Kidney (tissue), 14 donors: ENCODE results near the gene OR5D13. TPM values are rescaled to one million over a fixed set of nuclear protein-coding genes. Genes with fewer than 3 reads are reported as not detected.

Experiments used
- DNase-seq, 5 donors: peaks; one replicate each; pipeline ENCODE4 v3.0.0-alpha.2; 2013 to 2020
- FAIRE-seq: peaks from 2 replicates; lab custom pipeline; 2012; peaks lifted over from hg19 to GRCh38; lab: Jason Lieb, UNC
- H3K27ac ChIP-seq, 2 donors: one replicate each; pipeline ENCODE4 v1.7.0; 2013; ENCODE audit warnings: low read depth in 2 of 2, low read length in 2 of 2, inconsistent platforms in 1 of 2
- H3K27me3 ChIP-seq: one replicate; pipeline ENCODE4 v1.7.1; 2013; ENCODE audit warnings: low read length, inconsistent platforms; ENCODE audit not compliant: control insufficient read depth, insufficient read depth
- H3K36me3 ChIP-seq, 3 donors: one replicate each; pipeline versions ENCODE4 v1.7.0 to v1.7.1; 2013; ENCODE audit warnings: low read length in 3 of 3, control low read depth in 1 of 3, inconsistent platforms in 1 of 3; ENCODE audit not compliant: insufficient read depth in 3 of 3, control insufficient read depth in 2 of 3
- H3K4me1 ChIP-seq, 3 donors: one replicate each; pipeline versions ENCODE4 v1.7.0 to v1.7.1; 2013; ENCODE audit warnings: low read length in 3 of 3, inconsistent platforms in 1 of 3, low read depth in 1 of 3; ENCODE audit not compliant: control insufficient read depth in 2 of 3, insufficient read depth in 2 of 3
- H3K4me3 ChIP-seq, 3 donors: one replicate each; pipeline versions ENCODE4 v1.7.0 to v1.8.1; 2013; ENCODE audit warnings: low read length in 3 of 3, control low read depth in 1 of 3, inconsistent platforms in 1 of 3
- H3K9ac ChIP-seq, 3 donors: one replicate each; pipeline versions ENCODE4 v1.7.0 to v1.7.1; 2013; ENCODE audit warnings: low read length in 3 of 3, control low read depth in 1 of 3, inconsistent platforms in 1 of 3
- H3K9me3 ChIP-seq, 3 donors: one replicate each; pipeline versions ENCODE4 v1.7.0 to v1.7.1; 2013; ENCODE audit warnings: low read length in 3 of 3, control low read depth in 1 of 3, inconsistent platforms in 1 of 3; ENCODE audit not compliant: control insufficient read depth in 2 of 3, insufficient read depth in 1 of 3
- intact Hi-C: fragments of 100-400 bp; cut with DNase I; formaldehyde crosslinking; loops from one replicate; pipeline ENCODE4 v1.11.1; 2022
- polyA plus RNA-seq: library from polyadenylated mRNA; stranded (reverse); fragments of 350-450 nt; fragmentation: Illumina TruSeq; extraction: RNeasy Lipid Tissue Mini Kit (QIAGEN cat#74804); gene quantifications from one replicate; pipeline ENCODE4 v1.2.3, GENCODE V29; 2014; ENCODE audit warnings: low read depth, low replicate concordance; ENCODE audit not compliant: insufficient read depth
- total RNA-seq: library from RNA; stranded (reverse); fragmentation: NEBNext Ultra II Directional; extraction: Animal tissue kit (Norgen Biotek cat#: 25700); gene quantifications from one replicate; pipeline ENCODE4 v1.2.1, GENCODE V29; 2021
- TF ChIP-seq, protein P1 (sequence below): IDR thresholded peaks from 3 replicates; pipeline ENCODE4 v1.5.1; 2012; ENCODE audit warnings: mild to moderate bottlenecking, moderate library complexity, borderline replicate concordance; ENCODE audit not compliant: insufficient read depth; ENCODE audit errors: extremely low read depth
- donor health status: control.
- donor health status: control.
- donor health status: control.
- donor health status: control.
- donor health status: control.
- donor health status: DM: yes; HTN: yes; CAD: no.
- donor health status: Normal renal cell carcinoma (clear cell type).

OR5D13 gene
- total and polyA plus RNA-seq, 2 donors from 2014 or later, result not detected

- DNase-seq (no peak), FAIRE-seq (no peak)
- H3K4me1 ChIP-seq, result no peaks in the 10 kb centered on the region
- no peaks in the 10 kb centered on the region for H3K9me3 ChIP-seq
- TF ChIP-seq, protein P1, sequence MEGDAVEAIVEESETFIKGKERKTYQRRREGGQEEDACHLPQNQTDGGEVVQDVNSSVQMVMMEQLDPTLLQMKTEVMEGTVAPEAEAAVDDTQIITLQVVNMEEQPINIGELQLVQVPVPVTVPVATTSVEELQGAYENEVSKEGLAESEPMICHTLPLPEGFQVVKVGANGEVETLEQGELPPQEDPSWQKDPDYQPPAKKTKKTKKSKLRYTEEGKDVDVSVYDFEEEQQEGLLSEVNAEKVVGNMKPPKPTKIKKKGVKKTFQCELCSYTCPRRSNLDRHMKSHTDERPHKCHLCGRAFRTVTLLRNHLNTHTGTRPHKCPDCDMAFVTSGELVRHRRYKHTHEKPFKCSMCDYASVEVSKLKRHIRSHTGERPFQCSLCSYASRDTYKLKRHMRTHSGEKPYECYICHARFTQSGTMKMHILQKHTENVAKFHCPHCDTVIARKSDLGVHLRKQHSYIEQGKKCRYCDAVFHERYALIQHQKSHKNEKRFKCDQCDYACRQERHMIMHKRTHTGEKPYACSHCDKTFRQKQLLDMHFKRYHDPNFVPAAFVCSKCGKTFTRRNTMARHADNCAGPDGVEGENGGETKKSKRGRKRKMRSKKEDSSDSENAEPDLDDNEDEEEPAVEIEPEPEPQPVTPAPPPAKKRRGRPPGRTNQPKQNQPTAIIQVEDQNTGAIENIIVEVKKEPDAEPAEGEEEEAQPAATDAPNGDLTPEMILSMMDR, result no peak
- H3K4me3 ChIP-seq, result no peak overlapping the region
- intact Hi-C loops, result no loop called here
- no peak overlapping the region for H3K9ac ChIP-seq
- no peaks in the 10 kb centered on the region for H3K27me3 ChIP-seq
- H3K27ac ChIP-seq, result no peak overlapping the region
- H3K36me3 ChIP-seq, result no peaks in the 10 kb centered on the region
These were observed 18.4 kb downstream of the OR5D13 start for GRCh38 chr11:55791606-55792005.

- no peak overlapping the region for H3K27ac ChIP-seq
- no peaks in the 10 kb centered on the region for H3K27me3 ChIP-seq
- no peaks in the 10 kb centered on the region for H3K4me1 ChIP-seq
- no peaks in the 10 kb centered on the region for H3K36me3 ChIP-seq
- no peaks in the 10 kb centered on the region for H3K9me3 ChIP-seq
- H3K4me3 ChIP-seq, result no peak overlapping the region
- intact Hi-C loops, result no loop called here
- no peak for DNase-seq
- no peak for FAIRE-seq
- no peak overlapping the region for H3K9ac ChIP-seq
- TF ChIP-seq, protein P1, result no peak
These were observed 20.1 kb downstream of the OR5D13 start for GRCh38 chr11:55793321-55793720.

GRCh38 chr11:55795256-55795655 lies 22.0 kb downstream of the OR5D13 start, which contains the start of gene OR5D14:
Gene OR5D14 (plus strand): TSS chr11:55795556. CDS start chr11:55795556, 0 bp downstream.
- Histone ChIP-seq H3K4me1 (no peaks in the 10 kb centered on the region), H3K36me3 (no peaks in the 10 kb centered on the region), H3K4me3 (no peak within 1 kb of the TSS), H3K9me3 (no peaks in the 10 kb centered on the region), H3K27ac (no peak within 1 kb of the TSS), H3K9ac (no peak within 1 kb of the TSS), H3K27me3 (no peaks in the 10 kb centered on the region)
- DNase-seq (no peak), FAIRE-seq (no peak)
- intact Hi-C loops, result no loop called here
- TF ChIP-seq, protein P1, result no peak

GRCh38 chr11:55806248-55806647 lies 33.0 kb downstream of the OR5D13 start:
- Histone ChIP-seq H3K4me3 (no peak overlapping the region), H3K4me1 (no peaks in the 10 kb centered on the region), H3K36me3 (no peaks in the 10 kb centered on the region), H3K9ac (no peak overlapping the region), H3K27me3 (no peaks in the 10 kb centered on the region), H3K9me3 (peaks cover 0 to 20% (median 0%) of the 10 kb centered on the region in 3 donors), H3K27ac (no peak overlapping the region)
- no peak for DNase-seq
- FAIRE-seq, result no peak
- TF ChIP-seq, protein P1, result no peak
- intact Hi-C loops, result no loop called here
